ENCODE results near the gene LY6G6C.

DNA sequence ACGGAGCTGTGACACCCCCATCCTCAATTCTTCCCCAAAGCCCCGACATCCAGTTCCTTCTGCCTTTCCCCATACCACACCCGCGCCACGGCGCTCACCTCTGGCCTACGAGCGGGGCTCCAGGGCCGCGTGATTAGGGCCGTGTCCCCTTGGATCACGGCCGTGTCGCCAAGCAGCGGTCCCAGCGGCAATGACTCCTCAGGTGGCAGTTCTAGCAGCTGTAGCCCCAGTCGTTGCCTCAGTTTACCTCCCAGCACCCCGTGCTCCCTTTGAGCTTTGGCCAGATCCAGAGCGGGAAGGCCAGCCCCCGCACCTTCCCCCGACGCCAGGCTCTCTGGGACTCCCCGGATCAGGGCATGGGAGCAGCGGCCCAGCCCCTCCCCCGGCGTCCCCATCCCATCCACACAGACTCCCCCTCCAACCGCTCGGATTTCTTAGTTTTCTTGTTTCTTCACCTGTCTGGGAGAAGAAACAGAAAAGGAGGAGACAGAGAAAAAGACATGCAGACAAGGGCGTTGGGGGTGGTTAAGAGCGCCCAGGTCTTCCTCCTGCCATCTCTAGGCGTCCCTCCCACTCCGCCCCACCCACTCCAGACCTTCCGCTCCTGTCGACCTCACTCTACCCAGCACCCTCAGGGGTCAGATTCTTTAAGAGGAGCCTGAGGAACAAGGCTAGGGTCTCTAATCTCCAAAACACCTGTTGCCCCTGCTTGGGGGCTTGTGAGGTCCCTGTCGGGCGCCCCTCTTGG is 7.4 kb upstream of the LY6G6C start, which contains the start of gene DDAH2:
- TF ChIP-seq EP300 (IDR thresholded peaks at IDR 0.05): no peak
- TF ChIP-seq POLR2AphosphoS5 (IDR thresholded peaks at IDR 0.05): no peak
- TF ChIP-seq, protein P1, sequence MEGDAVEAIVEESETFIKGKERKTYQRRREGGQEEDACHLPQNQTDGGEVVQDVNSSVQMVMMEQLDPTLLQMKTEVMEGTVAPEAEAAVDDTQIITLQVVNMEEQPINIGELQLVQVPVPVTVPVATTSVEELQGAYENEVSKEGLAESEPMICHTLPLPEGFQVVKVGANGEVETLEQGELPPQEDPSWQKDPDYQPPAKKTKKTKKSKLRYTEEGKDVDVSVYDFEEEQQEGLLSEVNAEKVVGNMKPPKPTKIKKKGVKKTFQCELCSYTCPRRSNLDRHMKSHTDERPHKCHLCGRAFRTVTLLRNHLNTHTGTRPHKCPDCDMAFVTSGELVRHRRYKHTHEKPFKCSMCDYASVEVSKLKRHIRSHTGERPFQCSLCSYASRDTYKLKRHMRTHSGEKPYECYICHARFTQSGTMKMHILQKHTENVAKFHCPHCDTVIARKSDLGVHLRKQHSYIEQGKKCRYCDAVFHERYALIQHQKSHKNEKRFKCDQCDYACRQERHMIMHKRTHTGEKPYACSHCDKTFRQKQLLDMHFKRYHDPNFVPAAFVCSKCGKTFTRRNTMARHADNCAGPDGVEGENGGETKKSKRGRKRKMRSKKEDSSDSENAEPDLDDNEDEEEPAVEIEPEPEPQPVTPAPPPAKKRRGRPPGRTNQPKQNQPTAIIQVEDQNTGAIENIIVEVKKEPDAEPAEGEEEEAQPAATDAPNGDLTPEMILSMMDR (IDR thresholded peaks at IDR 0.05): peak in 2 of 4 experiments; percentile 41 to 57
- no peak for TF ChIP-seq POLR2A (IDR thresholded peaks at IDR 0.05)

Data from sigmoid colon (tissue), 4 donors.